Measurements from ENCODE around the gene EPHB6.

The EPHB6 gene

GRCh38 chr7:142915315-142915714, 60.4 kb downstream of the EPHB6 start:
- no peak for TF ChIP-seq TEAD4 (IDR thresholded peaks at IDR 0.05)
- TF ChIP-seq TCF12 (IDR thresholded peaks at IDR 0.05; ENCODE audit: low read depth), result no peak
- no peak for TF ChIP-seq YY1 (IDR thresholded peaks at IDR 0.05; ENCODE audit: low read depth)
- TF ChIP-seq FOXM1 (IDR thresholded peaks at IDR 0.05; ENCODE audit: borderline replicate concordance, low read depth), result no peak
- TF ChIP-seq CEBPB (IDR thresholded peaks at IDR 0.05), result no peak
- TF ChIP-seq REST (IDR thresholded peaks at IDR 0.05; ENCODE audit: low read depth), result no peak
- TF ChIP-seq EGR1 (IDR thresholded peaks at IDR 0.05), result no peak
- TF ChIP-seq, protein P1, sequence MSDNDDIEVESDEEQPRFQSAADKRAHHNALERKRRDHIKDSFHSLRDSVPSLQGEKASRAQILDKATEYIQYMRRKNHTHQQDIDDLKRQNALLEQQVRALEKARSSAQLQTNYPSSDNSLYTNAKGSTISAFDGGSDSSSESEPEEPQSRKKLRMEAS (IDR thresholded peaks at IDR 0.05), result no peak
- TF ChIP-seq ZBTB7A (IDR thresholded peaks at IDR 0.05; ENCODE audit: low read depth), result no peak
- TF ChIP-seq RAD21 (IDR thresholded peaks at IDR 0.05; ENCODE audit: low read depth), result no peak

- TF ChIP-seq CREB1 (IDR thresholded peaks at IDR 0.05; ENCODE audit: low read depth) (no peak), NFIC (IDR thresholded peaks at IDR 0.05) (no peak), FOXM1 (IDR thresholded peaks at IDR 0.05; ENCODE audit: borderline replicate concordance, low read depth) (no peak), TCF12 (IDR thresholded peaks at IDR 0.05; ENCODE audit: low read depth) (no peak), EP300 (IDR thresholded peaks at IDR 0.05; ENCODE audit: borderline replicate concordance) (no peak), ZBTB7A (IDR thresholded peaks at IDR 0.05; ENCODE audit: low read depth) (no peak), TAF1 (IDR thresholded peaks at IDR 0.05; ENCODE audit: low read depth) (no peak), CEBPB (IDR thresholded peaks at IDR 0.05) (no peak), EGR1 (IDR thresholded peaks at IDR 0.05) (no peak), USF1 (IDR thresholded peaks at IDR 0.05) (no peak), RAD21 (IDR thresholded peaks at IDR 0.05; ENCODE audit: low read depth) (no peak), YY1 (IDR thresholded peaks at IDR 0.05; ENCODE audit: low read depth) (no peak), TEAD4 (IDR thresholded peaks at IDR 0.05) (no peak), REST (IDR thresholded peaks at IDR 0.05; ENCODE audit: low read depth) (no peak)
- TF ChIP-seq, protein P1 (IDR thresholded peaks at IDR 0.05), result no peak
These were observed 61.6 kb downstream of the EPHB6 start for GRCh38 chr7:142916508-142916907.

DNA sequence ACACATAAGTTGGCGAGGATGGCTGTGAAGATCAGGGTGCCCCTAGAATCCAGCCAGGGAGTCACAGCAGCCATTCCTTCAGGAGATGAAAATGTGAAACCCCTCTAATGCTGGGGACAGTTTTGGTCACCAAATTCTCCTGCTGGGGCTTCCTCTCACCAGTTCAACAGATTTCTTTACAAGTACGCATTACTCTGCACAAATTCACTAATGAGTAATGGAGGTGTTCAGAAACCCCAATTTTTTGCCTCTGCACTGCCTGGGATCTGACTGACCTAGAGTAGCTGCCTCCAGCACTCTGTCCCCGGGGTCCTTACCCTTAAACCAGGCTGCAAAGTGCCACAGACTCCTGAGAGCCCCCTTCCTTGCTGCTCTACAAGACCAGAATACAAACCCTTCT, 62.6 kb downstream of the EPHB6 start:
- TF ChIP-seq TCF12 (IDR thresholded peaks at IDR 0.05; ENCODE audit: low read depth) (no peak), FOXM1 (IDR thresholded peaks at IDR 0.05; ENCODE audit: borderline replicate concordance, low read depth) (no peak), NFIC (IDR thresholded peaks at IDR 0.05) (no peak), CEBPB (IDR thresholded peaks at IDR 0.05) (no peak), EGR1 (IDR thresholded peaks at IDR 0.05) (no peak), REST (IDR thresholded peaks at IDR 0.05; ENCODE audit: low read depth) (no peak), EP300 (IDR thresholded peaks at IDR 0.05; ENCODE audit: borderline replicate concordance) (no peak), YY1 (IDR thresholded peaks at IDR 0.05; ENCODE audit: low read depth) (no peak), CREB1 (IDR thresholded peaks at IDR 0.05; ENCODE audit: low read depth) (no peak), USF1 (IDR thresholded peaks at IDR 0.05) (no peak), RAD21 (IDR thresholded peaks at IDR 0.05; ENCODE audit: low read depth) (no peak), TAF1 (IDR thresholded peaks at IDR 0.05; ENCODE audit: low read depth) (no peak), ZBTB7A (IDR thresholded peaks at IDR 0.05; ENCODE audit: low read depth) (no peak)
- TF ChIP-seq, protein P1 (IDR thresholded peaks at IDR 0.05), result no peak

GRCh38 chr7:142918901-142919300, 64.0 kb downstream of the EPHB6 start:
- TF ChIP-seq, protein P1 (IDR thresholded peaks at IDR 0.05), result no peak
- TF ChIP-seq TEAD4 (IDR thresholded peaks at IDR 0.05) (no peak), NFIC (IDR thresholded peaks at IDR 0.05) (no peak)
